ENCODE data around the gene FOXN3. TPM values are rescaled to one million over a fixed set of nuclear protein-coding genes. Genes with fewer than 3 reads are reported as not detected.

Gene FOXN3
- polyA plus RNA-seq, 1 experiment, result 46.5 TPM

- Histone ChIP-seq H3K27me3 (ENCODE audit: control insufficient read depth, insufficient read depth, low read length) (no peaks in the 10 kb centered on the region), H3K9me3 (ENCODE audit: control insufficient read depth, insufficient read depth, low read length) (no peaks in the 10 kb centered on the region), H3K27ac (ENCODE audit: low read depth, low read length) (no peak overlapping the region), H3K4me3 (ENCODE audit: low read depth, low read length) (no peak overlapping the region)
- CTCF ChIA-PET, result no interaction called here
- POLR2A ChIA-PET, result no interaction called here
- DNase-seq (ENCODE audit: low read depth, low spot score), result no peak
- no peak for TF ChIP-seq CTCF (IDR thresholded peaks at IDR 0.05; ENCODE audit: low read depth, low read length)
Observed at GRCh38 chr14:89393222-89393745, 23.7 kb downstream of the FOXN3 start.

GRCh38 chr14:89392181-89392580 is 24.9 kb downstream of the FOXN3 start:
- no peak for DNase-seq (ENCODE audit: low read depth, low spot score)
- Histone ChIP-seq H3K27ac (ENCODE audit: low read depth, low read length) (no peak overlapping the region), H3K9me3 (ENCODE audit: control insufficient read depth, insufficient read depth, low read length) (no peaks in the 10 kb centered on the region), H3K27me3 (ENCODE audit: control insufficient read depth, insufficient read depth, low read length) (no peaks in the 10 kb centered on the region), H3K4me3 (ENCODE audit: low read depth, low read length) (no peak overlapping the region)
- POLR2A ChIA-PET, result no interaction called here
- CTCF ChIA-PET, result no interaction called here
- TF ChIP-seq CTCF (IDR thresholded peaks at IDR 0.05; ENCODE audit: low read depth, low read length), result no peak

GRCh38 chr14:89391556-89391955 is 25.5 kb downstream of the FOXN3 start:
- Histone ChIP-seq H3K4me3 (ENCODE audit: low read depth, low read length) (no peak overlapping the region), H3K27ac (ENCODE audit: low read depth, low read length) (no peak overlapping the region), H3K27me3 (ENCODE audit: control insufficient read depth, insufficient read depth, low read length) (no peaks in the 10 kb centered on the region), H3K9me3 (ENCODE audit: control insufficient read depth, insufficient read depth, low read length) (no peaks in the 10 kb centered on the region)
- CTCF ChIA-PET, result no interaction called here
- TF ChIP-seq CTCF (IDR thresholded peaks at IDR 0.05; ENCODE audit: low read depth, low read length), result no peak
- POLR2A ChIA-PET, result no interaction called here
- DNase-seq (ENCODE audit: low read depth, low spot score), result no peak

DNA sequence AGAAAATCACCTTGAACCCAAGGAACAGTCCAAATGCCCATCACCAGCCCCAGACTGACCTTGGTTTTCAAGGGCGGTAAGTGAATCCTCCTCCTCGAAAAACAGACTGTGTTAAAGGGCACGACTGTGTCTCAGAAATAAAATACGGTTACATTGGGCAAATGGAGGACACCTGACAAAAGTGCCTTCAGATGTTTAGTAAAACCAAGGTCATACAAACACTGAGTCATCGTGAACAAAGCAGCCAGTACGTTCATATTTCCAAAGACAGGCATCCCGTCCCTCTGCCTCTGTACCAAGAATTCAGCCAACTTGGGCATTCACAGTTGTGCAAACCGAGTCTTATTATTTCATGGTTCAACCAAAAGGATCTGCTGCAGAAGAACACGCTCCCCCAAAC is 25.9 kb downstream of the FOXN3 start:
- H3K9me3 ChIP-seq (ENCODE audit: control insufficient read depth, insufficient read depth, low read length), result no peaks in the 10 kb centered on the region
- H3K27me3 ChIP-seq (ENCODE audit: control insufficient read depth, insufficient read depth, low read length), result no peaks in the 10 kb centered on the region
- no peak overlapping the region for H3K4me3 ChIP-seq (ENCODE audit: low read depth, low read length)
- ChIA-PET POLR2A (no interaction called here), CTCF (no interaction called here)
- no peak for TF ChIP-seq CTCF (IDR thresholded peaks at IDR 0.05; ENCODE audit: low read depth, low read length)
- DNase-seq (ENCODE audit: low read depth, low spot score), result no peak
- no peak overlapping the region for H3K27ac ChIP-seq (ENCODE audit: low read depth, low read length)

DNA sequence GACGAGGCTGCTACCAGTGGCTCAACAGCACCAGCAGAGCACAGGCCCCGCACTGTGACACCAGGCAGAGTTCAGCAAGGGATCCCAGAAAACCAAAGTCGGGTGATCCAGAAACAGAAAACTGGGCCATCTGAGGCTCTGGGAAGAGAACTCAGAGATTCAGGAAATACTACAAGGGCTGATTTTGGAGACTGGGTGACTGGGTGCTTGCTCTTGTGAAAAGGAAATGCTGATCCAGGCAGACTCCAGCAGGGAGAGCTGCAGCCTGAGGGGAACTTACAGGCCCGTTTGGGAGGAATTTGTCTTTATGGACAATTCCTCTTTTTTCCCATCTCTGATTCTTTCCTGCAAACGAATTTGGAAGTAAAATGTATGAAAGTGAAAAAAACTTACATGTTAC is 28.2 kb downstream of the FOXN3 start:
- POLR2A ChIA-PET, result no interaction called here
- H3K9me3 ChIP-seq (ENCODE audit: control insufficient read depth, insufficient read depth, low read length), result no peaks in the 10 kb centered on the region
- H3K27me3 ChIP-seq (ENCODE audit: control insufficient read depth, insufficient read depth, low read length), result no peaks in the 10 kb centered on the region
- CTCF ChIA-PET, result no interaction called here
- no peak overlapping the region for H3K27ac ChIP-seq (ENCODE audit: low read depth, low read length)
- no peak overlapping the region for H3K4me3 ChIP-seq (ENCODE audit: low read depth, low read length)
- peak; percentile 43 for TF ChIP-seq CTCF (IDR thresholded peaks at IDR 0.05; ENCODE audit: low read depth, low read length)
- DNase-seq (ENCODE audit: low read depth, low spot score), result no peak
